HG03159 (cell line): ENCODE data around the gene LRRC36.

ENCODE experiments used
- ATAC-seq: cut with Tn5 transposase; IDR thresholded peaks from one replicate; pipeline ENCODE4 v1.9.1; 2021; ENCODE audit warnings: mild to moderate bottlenecking, moderate library complexity; ENCODE audit not compliant: unreplicated experiment

Gene LRRC36, protein sequence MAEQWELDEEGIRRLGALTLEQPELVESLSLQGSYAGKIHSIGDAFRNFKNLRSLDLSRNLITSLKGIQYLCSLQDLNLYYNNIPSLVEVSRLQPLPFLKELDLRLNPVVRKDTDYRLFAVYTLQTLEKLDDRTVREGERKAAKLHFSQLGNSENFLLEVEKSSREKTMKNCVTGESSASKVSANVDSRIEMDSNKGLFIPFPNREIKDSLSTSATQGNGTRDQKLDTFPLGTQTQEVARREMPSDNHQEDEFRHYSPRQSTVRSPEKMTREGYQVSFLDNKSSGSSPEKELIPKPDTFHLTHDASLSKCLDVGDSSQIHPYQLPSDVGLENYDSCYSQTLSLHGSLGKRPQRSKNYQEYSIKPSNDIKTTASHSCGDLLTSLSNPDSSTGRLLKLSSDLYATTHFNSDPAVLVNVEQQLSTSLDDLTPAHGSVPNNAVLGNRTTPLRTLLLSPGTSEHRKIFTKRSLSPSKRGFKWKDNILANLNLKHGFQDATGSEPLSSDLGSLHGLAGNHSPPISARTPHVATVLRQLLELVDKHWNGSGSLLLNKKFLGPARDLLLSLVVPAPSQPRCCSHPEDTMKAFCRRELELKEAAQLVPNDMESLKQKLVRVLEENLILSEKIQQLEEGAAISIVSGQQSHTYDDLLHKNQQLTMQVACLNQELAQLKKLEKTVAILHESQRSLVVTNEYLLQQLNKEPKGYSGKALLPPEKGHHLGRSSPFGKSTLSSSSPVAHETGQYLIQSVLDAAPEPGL

DNA sequence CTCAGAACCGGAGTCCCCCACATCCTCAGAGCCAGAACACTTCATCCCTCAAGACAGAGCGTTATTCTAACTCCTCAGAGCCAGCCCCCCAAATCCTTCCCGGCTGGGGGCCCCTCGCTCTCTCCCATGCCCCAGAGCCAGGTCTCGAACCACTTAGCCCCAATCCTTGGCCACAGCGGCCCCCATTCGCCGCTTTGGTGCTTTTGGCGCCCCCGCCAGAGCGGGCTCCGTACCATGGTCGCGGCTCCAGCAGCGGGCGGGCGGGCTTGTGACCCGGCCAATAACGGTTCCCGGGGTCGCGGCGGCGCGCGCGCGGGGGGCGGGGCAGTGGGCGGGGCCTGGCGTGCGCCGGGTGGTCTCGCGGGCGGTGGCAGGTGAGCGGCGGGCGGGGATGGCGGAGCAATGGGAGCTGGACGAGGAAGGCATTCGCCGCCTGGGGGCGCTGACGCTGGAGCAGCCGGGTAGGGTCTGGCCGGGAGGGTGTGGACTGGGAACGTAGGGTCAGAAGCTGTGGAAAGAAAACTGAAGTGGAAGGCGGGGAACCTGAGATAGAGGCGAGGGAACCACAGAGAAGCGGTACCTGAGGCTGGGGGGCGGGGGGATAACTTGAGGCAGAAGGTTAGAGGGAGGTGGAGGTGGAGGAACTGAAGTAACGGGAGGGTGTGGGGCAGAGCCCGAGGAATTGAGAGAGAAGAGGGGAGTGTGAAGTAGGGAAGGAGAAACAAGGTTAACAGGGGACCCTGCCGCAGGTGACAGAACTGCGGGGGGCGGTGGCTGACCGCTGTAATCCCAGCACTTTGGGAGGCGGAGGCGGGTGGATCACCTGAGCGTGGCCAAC, at the start of gene LRRC36, which contains the start of gene KCTD19:
LRRC36 (plus strand) TSS at position 344 of the 838 bp plus-strand sequence; CDS start at position 392, 48 bp downstream.
KCTD19 (minus strand) TSS at position 270 of the 838 bp plus-strand sequence; CDS start at position 236, 34 bp downstream.
- ATAC-seq = no peak

DNA sequence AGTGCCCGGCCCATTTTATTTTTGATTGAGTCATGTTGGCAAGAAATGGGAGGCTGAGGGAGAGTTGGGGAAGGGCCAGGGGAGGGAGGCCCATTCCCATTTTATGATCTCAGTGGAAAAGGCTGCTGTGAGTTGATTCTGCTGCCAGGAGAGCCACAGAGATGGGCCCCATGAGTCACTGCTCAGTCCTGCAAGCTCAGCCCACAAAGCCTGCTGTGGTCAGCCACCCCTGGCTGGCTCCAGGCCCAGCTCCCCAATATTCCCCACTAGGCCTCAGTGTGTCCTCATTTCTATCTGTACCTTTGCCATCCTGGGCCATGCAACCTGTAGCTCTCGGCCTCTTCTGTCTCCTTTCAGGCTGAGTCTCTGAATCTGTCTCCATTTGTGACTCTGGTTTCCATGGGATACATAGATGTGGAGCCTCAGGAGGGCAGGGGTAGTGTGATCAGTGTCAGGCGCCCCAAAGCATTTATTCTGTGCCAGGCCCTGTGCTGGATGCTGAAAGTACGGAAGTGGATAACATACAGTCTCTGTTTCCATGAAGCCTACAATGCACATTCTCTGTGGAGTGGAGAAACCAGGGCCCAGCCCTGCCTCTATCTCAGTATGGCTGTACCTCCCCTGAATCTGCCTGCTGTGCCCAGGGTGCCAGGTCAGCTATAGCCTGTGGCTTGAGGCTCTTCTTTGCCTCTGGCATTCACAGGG, 49.2 kb upstream of the LRRC36 start:
- ATAC-seq = no peak

DNA sequence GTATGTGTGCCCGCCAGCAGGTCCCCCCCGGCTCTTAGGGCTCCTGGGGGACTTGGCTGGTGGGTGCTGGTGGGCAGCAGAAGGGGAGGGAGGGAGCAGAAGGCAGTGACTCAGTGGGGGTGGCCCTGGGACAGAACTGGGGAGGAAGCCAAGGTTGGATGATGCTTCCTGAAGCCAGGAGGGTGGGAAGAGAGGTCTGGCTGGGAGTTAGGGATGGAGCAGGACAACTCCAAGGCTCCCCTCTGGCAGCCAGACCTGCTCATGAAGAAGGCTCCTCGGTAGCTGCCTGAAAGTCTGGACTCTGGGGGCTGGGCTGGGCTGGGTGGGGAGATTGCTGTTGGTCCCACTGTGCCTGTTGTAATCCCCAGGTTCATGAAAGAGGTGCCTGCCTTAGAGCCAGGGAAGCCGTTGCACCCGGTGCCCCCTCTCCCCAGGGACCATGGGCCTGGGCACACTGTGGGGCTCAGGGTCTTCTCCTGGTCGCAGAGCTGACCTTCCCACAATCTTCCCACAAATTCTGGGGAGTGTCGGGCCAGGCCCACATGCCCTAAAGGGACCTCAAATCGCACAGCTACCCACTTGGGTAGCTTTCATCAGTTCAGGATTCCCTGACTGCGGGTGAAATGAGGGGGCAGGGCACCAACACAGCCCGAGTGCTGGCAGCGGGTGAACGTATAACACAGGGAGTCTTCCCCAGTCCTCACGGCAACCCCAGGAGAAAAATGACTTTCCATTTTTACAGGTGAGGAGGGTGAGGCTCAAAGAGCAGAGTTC, 48.4 kb upstream of the LRRC36 start:
- no peak for ATAC-seq

DNA sequence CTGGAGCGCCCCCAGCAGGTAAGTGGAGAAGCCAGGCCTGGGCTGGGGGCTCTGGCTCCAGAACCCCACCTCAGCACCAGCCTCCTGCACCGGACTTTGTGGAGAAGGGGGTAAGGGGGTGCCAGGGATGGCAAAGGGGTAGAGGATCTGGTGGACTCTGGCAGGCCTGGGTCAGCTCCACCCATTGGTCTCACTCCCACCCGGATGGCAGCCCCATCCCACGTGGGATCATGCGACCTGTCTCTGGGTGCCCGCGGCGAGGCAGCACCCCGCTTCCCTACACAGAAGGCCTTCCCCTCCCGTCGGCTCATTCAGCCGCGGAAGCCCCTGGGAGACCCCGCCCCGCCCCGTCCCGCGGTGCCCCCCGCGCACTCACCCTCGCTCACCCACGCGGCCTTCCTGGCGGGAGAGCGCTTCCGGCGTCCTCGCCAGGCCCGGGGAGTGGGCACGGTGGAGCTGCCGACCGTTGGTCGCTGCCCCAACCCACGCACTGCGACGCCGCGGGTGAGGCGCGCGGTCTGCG, 47.8 kb upstream of the LRRC36 start:
- ATAC-seq = peak; percentile 36

DNA sequence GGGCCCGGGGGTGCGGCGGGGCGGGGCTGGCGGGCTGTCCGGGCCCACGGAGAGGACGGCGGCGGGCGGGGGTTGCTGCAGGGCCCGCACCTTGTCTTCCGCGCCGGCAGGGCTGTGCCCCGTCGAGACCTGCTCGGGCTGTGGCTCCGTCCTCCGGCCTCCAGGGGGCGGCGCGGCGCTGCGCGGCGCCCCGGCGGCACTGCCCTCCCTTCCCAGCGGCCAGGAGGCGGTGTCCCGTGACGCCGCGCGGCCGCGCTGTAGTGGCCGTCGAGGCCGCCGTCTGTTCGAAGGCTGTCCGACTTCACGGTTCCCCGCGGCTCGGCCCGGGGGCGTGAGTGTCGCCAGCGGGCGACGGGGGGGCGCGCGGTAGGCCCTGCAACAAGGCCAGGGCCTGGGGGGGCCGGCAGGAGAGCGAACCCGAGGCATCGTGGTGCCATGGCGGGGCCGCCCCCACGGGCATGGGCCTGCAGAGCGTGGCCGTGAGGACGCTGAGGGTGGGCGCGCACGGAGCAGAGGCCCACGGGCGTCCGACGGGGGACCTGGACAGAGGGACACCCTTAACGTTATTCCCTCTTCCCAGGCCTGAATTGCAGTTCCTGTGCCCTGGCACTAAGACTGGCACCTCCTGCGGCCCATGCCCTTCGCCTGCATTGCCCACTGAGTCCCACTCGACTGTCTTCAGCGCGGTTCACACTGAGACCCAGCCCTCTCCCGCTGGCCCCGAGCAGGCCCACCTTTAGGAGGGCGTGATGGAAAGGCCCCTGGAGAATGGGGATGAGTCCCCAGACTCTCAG, 47.1 kb upstream of the LRRC36 start, which contains the start of gene PLEKHG4:
PLEKHG4 (plus strand) TSS at position 237 of the 794 bp plus-strand sequence; CDS start at position 750, 513 bp downstream.
- ATAC-seq = peak; percentile 71

DNA sequence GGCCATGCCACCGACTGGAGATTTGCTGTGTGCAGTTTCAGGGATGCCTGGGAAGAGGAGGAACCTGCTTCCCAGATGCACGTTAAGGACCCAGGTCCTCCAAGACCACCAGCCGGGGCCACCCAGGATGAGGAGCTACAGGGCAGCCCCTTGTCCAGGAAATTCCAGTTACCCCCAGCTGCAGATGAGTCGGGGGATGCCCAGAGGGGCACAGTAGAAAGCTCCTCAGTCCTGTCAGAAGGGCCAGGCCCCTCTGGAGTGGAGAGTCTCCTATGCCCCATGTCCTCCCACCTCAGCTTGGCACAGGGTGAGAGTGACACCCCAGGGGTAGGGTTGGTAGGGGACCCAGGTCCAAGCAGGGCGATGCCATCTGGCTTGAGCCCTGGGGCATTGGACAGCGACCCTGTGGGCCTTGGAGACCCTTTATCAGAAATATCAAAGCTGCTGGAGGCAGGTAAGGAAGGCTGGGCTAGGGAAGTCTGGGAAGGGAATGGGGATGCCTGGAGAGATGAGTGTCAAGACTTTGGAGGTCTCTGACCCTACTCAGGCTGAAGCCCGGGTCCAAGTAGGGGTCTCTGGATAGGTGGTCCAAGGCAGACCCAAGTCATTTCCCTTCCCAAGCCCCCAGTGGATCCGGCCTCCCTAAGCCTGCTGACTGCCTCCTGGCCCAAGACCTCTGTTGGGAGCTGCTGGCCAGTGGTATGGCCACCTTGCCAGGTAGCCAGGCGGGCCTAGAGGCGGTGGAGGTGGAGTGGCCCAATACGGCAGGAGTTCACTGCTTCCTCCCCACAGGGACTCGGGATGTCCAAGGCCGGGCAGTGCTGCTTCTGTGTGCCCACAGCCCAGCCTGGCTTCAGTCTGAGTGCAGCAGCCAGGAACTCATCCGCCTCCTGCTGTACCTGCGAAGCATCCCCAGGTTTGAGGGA, 46.3 kb upstream of the LRRC36 start:
- ATAC-seq = no peak

DNA sequence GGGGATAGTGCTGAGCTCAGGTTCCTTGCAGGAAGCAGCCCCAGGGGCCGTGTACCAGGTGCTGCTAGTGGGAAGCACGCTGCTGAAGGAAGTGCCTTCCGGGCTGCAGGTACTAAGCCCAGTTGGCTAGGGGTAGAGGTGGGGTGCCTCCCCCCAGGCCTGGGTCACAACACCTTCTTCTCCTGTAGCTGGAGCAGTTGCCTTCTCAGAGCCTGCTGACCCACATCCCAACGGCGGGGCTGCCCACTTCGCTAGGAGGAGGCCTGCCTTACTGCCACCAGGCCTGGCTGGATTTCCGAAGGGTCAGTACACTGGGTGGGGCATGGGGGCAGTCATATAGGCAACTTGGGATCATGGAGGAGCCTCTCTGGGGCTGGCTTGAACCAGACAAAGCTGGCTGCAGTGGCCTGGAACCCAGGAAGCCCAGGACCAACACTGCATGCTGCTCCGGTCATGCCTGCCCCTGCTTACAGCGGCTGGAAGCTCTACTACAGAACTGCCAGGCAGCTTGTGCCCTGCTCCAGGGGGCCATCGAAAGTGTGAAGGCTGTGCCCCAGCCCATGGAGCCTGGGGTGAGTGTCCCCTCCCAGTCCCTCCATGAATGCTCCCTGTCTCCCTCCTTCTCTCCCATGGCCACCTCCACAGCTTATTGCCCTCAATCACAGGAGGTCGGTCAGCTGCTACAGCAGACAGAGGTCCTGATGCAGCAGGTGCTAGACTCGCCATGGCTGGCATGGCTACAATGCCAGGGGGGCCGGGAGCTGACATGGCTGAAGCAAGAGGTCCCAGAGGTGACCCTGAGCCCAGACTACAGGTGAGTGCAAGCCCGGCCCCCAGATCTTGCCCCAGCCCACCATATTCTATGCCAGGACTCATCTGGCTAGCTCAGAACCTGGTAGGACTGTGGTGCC, 44.8 kb upstream of the LRRC36 start:
- no peak for ATAC-seq

DNA sequence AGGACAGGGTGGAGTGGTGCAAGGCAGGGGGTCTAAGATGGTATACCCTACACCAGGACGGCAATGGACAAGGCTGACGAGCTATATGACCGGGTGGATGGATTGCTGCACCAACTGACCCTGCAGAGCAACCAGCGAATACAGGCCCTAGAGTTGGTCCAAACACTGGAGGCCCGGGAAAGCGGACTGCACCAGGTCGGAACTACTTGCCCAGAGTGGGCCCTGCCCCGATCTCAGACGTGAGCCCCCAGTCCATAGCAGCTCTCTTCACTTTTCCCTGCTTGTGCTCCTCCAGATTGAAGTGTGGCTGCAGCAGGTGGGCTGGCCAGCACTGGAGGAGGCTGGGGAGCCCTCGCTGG, 44.2 kb upstream of the LRRC36 start:
- no peak for ATAC-seq

DNA sequence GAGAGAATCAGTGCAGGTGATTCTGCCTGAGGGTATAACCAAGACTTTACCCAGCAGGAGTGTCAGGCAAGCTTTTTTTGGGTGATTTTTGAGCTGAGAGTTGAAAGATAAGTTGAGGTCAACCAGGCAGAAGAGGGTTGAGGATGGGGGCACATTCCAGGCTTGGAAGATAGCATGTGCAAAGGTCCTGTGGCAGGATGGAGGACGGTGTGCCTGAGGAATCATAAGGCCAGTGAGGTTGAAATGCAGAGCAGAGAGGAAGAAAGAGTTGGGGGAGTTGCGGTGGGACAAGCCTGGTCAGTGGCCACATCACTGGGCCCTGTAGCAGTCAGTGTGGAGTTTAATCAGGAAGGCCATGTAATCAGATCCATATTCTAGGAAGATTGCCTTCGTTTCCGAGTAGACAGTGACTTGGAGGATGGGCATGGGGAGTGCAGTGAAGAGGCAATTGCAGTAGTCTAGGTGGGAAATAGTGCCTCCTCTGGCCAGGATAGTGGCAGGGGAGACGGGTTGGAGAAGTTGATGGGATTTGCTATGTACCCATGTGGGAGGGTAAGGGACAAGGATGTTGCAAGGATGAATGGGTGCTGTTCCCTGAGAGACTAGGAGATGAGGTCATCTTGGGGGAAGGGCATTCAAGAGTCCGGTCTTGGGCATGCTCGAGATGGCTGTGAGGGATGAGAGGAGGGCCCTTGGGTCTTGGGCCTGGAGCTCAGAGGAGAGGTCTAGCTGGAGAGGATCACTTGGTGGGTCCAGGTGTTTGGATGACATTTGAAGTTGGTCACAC, 43.4 kb upstream of the LRRC36 start:
- ATAC-seq = no peak

DNA sequence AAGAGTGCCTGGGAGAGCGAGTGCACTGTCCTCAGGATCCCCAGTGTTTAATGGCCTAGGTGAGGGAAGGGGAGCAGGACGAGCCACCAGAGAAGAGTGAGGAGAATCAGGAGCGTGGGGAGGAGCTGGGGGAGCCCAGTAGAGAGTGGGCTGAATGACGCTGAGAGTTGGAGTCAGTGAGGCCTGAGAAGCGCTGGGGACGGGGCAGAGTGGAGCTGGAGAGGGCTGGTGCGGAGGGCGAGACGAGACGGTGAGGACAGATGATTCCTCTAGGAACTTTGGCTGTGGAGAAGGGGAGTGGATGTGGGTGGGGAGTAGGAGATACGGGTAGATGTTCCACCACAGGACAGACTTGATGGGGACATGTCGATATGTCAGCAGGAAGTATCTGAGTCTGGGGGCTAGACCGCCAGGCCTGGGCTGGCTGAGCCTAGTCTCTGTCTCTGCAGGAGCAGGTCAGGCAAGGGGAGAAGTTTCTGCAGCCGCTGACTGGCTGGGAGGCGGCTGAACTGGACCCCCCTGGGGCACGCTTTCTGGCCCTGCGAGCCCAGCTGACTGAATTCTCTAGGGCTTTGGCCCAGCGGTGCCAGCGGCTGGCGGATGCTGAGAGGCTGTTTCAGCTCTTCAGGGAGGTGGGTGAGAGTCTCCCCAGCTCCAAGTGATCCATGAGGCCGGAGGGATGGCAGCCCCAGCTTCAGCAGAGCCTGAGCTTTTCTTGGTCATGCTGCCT, 42.6 kb upstream of the LRRC36 start:
- no peak for ATAC-seq

DNA sequence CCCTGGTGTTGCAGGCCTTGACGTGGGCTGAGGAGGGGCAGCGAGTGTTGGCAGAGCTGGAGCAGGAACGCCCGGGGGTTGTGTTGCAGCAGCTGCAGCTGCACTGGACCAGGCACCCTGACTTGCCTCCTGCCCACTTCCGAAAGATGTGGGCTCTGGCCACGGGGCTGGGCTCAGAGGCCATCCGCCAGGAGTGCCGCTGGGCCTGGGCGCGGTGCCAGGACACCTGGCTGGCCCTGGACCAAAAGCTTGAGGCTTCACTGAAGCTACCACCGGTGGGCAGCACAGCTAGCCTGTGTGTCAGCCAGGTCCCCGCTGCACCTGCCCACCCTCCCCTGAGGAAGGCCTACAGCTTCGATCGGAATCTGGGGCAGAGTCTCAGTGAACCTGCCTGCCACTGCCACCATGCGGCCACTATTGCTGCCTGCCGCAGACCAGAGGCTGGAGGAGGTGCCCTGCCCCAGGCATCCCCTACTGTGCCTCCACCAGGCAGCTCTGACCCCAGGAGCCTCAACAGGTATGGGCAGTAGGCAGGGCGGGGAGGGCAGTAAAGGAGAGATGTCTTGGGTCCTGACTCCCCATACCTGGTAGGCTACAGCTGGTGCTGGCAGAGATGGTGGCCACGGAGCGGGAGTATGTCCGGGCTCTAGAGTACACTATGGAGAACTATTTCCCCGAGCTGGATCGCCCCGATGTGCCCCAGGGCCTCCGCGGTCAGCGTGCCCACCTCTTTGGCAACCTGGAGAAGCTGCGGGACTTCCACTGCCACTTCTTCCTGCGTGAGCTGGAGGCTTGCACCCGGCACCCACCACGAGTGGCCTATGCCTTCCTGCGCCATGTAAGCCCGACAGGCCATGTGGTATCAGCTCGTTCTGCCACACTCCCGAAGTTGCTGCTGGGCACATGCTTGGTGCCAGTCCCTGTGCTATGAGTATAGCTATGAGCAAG, 41.6 kb upstream of the LRRC36 start:
- no peak for ATAC-seq

DNA sequence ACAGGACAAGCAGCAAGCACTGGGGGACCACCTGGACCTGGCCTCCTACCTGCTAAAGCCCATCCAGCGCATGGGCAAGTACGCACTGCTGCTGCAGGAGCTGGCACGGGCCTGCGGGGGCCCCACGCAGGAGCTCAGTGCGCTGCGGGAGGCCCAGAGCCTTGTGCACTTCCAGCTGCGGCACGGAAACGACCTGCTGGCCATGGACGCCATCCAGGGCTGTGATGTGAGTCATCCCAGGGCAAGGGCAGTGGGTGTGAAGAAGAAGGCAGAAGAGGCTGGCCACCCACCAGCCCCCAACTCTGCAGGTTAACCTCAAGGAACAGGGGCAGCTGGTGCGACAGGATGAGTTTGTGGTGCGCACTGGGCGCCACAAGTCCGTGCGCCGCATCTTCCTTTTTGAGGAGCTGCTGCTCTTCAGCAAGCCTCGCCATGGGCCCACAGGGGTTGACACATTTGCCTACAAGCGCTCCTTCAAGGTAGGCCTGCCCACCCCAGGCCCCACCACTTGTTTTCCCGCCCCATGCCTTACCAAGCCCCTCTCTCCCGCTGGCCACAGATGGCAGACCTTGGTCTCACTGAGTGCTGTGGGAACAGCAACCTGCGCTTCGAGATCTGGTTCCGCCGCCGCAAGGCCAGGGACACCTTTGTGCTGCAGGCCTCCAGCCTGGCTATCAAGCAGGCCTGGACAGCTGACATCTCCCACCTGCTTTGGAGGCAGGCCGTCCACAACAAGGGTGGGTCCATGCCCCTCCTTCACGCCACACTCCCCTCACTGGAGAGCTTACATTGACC, 40.0 kb upstream of the LRRC36 start:
- no peak for ATAC-seq

DNA sequence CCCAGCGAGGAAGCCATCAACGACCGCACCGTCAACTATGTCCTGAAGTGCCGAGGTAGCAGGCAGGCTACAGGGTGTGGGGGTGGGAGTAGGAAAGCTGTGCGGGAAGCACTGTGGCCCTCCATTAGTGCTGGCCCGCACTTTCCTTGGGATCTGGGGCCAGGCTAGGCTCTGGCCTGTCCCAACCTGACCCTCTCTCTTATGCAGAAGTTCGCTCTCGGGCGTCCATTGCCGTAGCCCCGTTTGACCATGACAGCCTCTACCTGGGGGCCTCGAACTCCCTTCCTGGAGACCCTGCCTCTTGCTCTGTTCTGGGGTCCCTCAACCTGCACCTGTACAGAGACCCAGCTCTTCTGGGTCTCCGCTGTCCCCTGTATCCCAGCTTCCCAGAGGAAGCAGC, 38.7 kb upstream of the LRRC36 start:
- no peak for ATAC-seq
